WERI-Rb-1 (cell line): Measurements from ENCODE around the gene PKHD1.

Source experiments
- DNase-seq: peaks from one replicate; pipeline ENCODE4 v3.0.0-alpha.2; 2020
- H3K27ac ChIP-seq: fragments of 250-450 bp; sonication (Bioruptor Pico); 2 replicates; pipeline ENCODE4 v1.5.1; 2020; ENCODE audit warnings: mild to moderate bottlenecking, moderate library complexity
- H3K27me3 ChIP-seq: fragments of 250-450 bp; sonication (Bioruptor Pico); 2 replicates; pipeline ENCODE4 v1.5.1; 2021; ENCODE audit warnings: mild to moderate bottlenecking, low read depth, moderate library complexity; ENCODE audit not compliant: insufficient read depth, severe bottlenecking
- H3K36me3 ChIP-seq: fragments of 250-450 bp; sonication (Bioruptor Pico); 2 replicates; pipeline ENCODE4 v1.5.1; 2020; ENCODE audit warnings: mild to moderate bottlenecking, moderate library complexity
- H3K4me3 ChIP-seq: 2 replicates; pipeline ENCODE4 v1.5.1; 2011; ENCODE audit warnings: low read depth, mild to moderate bottlenecking, control low read depth, low read length
- H3K9me3 ChIP-seq: fragments of 250-450 bp; sonication (Bioruptor Pico); 2 replicates; pipeline ENCODE4 v1.5.1; 2021; ENCODE audit warnings: mild to moderate bottlenecking, moderate library complexity; ENCODE audit not compliant: severe bottlenecking
- CTCF ChIP-seq: IDR thresholded peaks from 2 replicates; pipeline ENCODE4 v1.5.1; 2011; ENCODE audit warnings: low read depth, mild to moderate bottlenecking, control low read depth, inconsistent platforms, low read length

Gene PKHD1

GRCh38 chr6:51598171-51598570 is 489.2 kb downstream of the PKHD1 start:
- H3K27me3 ChIP-seq = no peaks in the 10 kb centered on the region
- peaks cover 8% of the 10 kb centered on the region for H3K9me3 ChIP-seq
- no peak for TF ChIP-seq CTCF
- H3K27ac ChIP-seq = no peak overlapping the region
- no peak for DNase-seq
- no peak overlapping the region for H3K4me3 ChIP-seq
- no peaks in the 10 kb centered on the region for H3K36me3 ChIP-seq

GRCh38 chr6:51594981-51595380 is 492.4 kb downstream of the PKHD1 start:
- TF ChIP-seq CTCF = no peak
- no peak overlapping the region for H3K4me3 ChIP-seq
- H3K27ac ChIP-seq = no peak overlapping the region
- H3K36me3 ChIP-seq = no peaks in the 10 kb centered on the region
- no peak for DNase-seq
- peaks cover 8% of the 10 kb centered on the region for H3K9me3 ChIP-seq
- no peaks in the 10 kb centered on the region for H3K27me3 ChIP-seq

- DNase-seq = no peak
- Histone ChIP-seq H3K36me3 (no peaks in the 10 kb centered on the region), H3K27ac (no peak overlapping the region), H3K4me3 (no peak overlapping the region), H3K9me3 (no peaks in the 10 kb centered on the region), H3K27me3 (no peaks in the 10 kb centered on the region)
- TF ChIP-seq CTCF = no peak
Measured at GRCh38 chr6:51585264-51585663, 502.1 kb downstream of the PKHD1 start.

GRCh38 chr6:51584163-51584562 is 503.2 kb downstream of the PKHD1 start:
- no peak overlapping the region for H3K4me3 ChIP-seq
- H3K9me3 ChIP-seq = no peaks in the 10 kb centered on the region
- DNase-seq = no peak
- TF ChIP-seq CTCF = no peak
- no peaks in the 10 kb centered on the region for H3K27me3 ChIP-seq
- H3K27ac ChIP-seq = no peak overlapping the region
- H3K36me3 ChIP-seq = no peaks in the 10 kb centered on the region

- no peaks in the 10 kb centered on the region for H3K36me3 ChIP-seq
- no peak for TF ChIP-seq CTCF
- no peak overlapping the region for H3K27ac ChIP-seq
- H3K4me3 ChIP-seq = no peak overlapping the region
- H3K27me3 ChIP-seq = no peaks in the 10 kb centered on the region
- no peak for DNase-seq
- H3K9me3 ChIP-seq = no peaks in the 10 kb centered on the region
Measured at GRCh38 chr6:51578994-51579393, 508.4 kb downstream of the PKHD1 start.

GRCh38 chr6:51578362-51578761 is 509.1 kb downstream of the PKHD1 start:
- Histone ChIP-seq H3K9me3 (no peaks in the 10 kb centered on the region), H3K27me3 (no peaks in the 10 kb centered on the region), H3K27ac (no peak overlapping the region), H3K4me3 (no peak overlapping the region), H3K36me3 (no peaks in the 10 kb centered on the region)
- no peak for DNase-seq
- no peak for TF ChIP-seq CTCF
